ENCODE data around the gene LYSMD4. TPM values are rescaled to one million over a fixed set of nuclear protein-coding genes. Genes with fewer than 3 reads are reported as not detected.
A peak's percentile ranks its signal among the peaks of the same experiment; 100 is the strongest.

The LYSMD4 gene
- polyA plus RNA-seq, 1 donor (not counting 4 experiments of a cell fraction or from before 2014, with no cell fraction given): 7.3 TPM

DNA sequence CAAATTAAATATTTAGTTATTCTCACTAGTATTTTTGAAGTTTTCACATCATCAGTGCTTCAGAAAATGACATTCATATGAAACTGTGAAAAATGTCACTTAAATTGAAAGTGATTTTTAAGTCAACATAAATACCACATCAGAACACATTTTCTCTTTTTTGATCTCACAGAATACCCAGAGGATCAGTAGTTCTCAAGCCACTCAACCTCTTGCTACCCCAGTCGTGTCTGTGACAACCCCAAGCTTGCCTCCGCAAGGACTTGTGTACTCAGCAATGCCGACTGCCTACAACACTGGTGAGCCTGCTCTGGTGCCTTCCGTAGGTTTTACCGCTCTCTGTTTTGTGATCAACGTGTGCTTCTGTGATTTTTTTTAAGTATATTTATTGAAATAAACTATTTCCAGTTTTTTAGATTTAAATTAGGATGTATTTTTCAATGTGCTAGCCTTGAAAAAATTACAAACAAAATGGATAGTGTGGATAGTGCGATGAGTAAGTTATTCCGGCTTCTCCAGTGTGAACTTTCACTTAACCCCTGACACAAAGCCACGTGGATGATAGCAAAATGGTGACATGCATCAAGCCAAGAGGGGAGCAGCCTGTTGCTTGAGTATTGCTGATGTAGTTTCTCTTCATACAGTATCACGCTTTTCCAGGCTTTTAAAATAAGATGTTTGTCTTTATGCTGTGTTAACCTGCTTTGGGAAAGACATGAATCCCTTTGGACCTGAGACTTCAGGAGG, 26.5 kb downstream of the LYSMD4 start:
- Histone ChIP-seq H2AFZ (ENCODE audit: control insufficient read depth, low read length) (no peak overlapping the region), H4K20me1 (ENCODE audit: control insufficient read depth, extremely low read depth, insufficient read depth, low read length) (no peaks in the 10 kb centered on the region), H3K9ac (ENCODE audit: control insufficient read depth, extremely low read depth, insufficient read depth, low read length) (peak overlapping the region; percentile 66), H3K79me2 (ENCODE audit: control insufficient read depth, insufficient read depth, low read length) (no peaks in the 10 kb centered on the region), H3K4me1 (ENCODE audit: control insufficient read depth, extremely low read depth, insufficient read depth, low read length) (peaks cover 37% of the 10 kb centered on the region), H3K27me3 (ENCODE audit: control insufficient read depth, extremely low read depth, insufficient read depth, low read length) (no peaks in the 10 kb centered on the region), H3K9me1 (ENCODE audit: control insufficient read depth, extremely low read depth, insufficient read depth, low read length) (no peaks in the 10 kb centered on the region), H3K4me2 (ENCODE audit: control insufficient read depth, extremely low read depth, insufficient read depth, low read depth, low read length) (peak overlapping the region; percentile 78), H3K9me3 (ENCODE audit: control insufficient read depth, low read depth, low read length) (no peaks in the 10 kb centered on the region), H3K4me3 (ENCODE audit: control insufficient read depth in 2 of 3, extremely low read depth in 1 of 3, insufficient read depth in 2 of 3, low read depth in 1 of 3, low read length in 3 of 3) (peak overlapping the region in 1 of 3 experiments; percentile 46), H3K27ac (ENCODE audit: control insufficient read depth, insufficient read depth, low read length) (peak overlapping the region; percentile 72), H3K36me3 (ENCODE audit: control insufficient read depth in 2 of 2, extremely low read depth in 1 of 2, insufficient read depth in 2 of 2, low read length in 2 of 2) (peaks cover 9 to 13% of the 10 kb centered on the region in 2 experiments)
- TF ChIP-seq, protein P1, sequence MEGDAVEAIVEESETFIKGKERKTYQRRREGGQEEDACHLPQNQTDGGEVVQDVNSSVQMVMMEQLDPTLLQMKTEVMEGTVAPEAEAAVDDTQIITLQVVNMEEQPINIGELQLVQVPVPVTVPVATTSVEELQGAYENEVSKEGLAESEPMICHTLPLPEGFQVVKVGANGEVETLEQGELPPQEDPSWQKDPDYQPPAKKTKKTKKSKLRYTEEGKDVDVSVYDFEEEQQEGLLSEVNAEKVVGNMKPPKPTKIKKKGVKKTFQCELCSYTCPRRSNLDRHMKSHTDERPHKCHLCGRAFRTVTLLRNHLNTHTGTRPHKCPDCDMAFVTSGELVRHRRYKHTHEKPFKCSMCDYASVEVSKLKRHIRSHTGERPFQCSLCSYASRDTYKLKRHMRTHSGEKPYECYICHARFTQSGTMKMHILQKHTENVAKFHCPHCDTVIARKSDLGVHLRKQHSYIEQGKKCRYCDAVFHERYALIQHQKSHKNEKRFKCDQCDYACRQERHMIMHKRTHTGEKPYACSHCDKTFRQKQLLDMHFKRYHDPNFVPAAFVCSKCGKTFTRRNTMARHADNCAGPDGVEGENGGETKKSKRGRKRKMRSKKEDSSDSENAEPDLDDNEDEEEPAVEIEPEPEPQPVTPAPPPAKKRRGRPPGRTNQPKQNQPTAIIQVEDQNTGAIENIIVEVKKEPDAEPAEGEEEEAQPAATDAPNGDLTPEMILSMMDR (optimal IDR thresholded peaks at IDR 0.05 in 1 of 3, IDR thresholded peaks at IDR 0.05 in 1 of 3, conservative IDR thresholded peaks at IDR 0.05 in 1 of 3; ENCODE audit: extremely low read depth in 1 of 3, insufficient read depth in 2 of 3, low read length in 3 of 3): no peak
- no peak for TF ChIP-seq EZH2 (IDR thresholded peaks at IDR 0.05; ENCODE audit: low read length)
- FAIRE-seq (no peak), DNase-seq (ENCODE audit: low read depth, low spot score) (no peak)
- dilution Hi-C loops (cut with MboI; ENCODE audit: extremely low pct_ligation_motif_present, low sequenced_read_pairs): no loop called here

DNA sequence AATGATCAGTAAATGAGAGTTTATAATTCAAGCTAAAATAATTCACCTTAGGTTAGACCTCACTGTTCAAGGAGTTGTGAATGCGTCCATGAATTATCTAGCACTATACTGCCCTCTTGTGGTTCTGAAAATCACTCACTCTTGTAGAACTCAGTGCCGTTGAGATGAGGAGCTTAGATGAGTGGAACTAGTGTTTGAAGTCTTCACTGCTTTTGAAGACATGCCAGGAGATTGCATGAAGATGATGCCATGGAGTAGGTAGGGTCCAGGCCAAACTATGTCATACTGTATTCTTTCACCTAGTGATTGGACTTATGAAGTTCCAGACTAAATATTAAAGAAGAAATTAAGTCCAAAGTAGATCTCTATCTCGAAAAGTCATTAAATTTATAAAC, 28.8 kb downstream of the LYSMD4 start:
- Histone ChIP-seq H3K9ac (ENCODE audit: control insufficient read depth, extremely low read depth, insufficient read depth, low read length) (no peak overlapping the region), H3K27me3 (ENCODE audit: control insufficient read depth, extremely low read depth, insufficient read depth, low read length) (no peaks in the 10 kb centered on the region), H3K4me1 (ENCODE audit: control insufficient read depth, extremely low read depth, insufficient read depth, low read length) (peaks cover 37% of the 10 kb centered on the region), H4K20me1 (ENCODE audit: control insufficient read depth, extremely low read depth, insufficient read depth, low read length) (no peaks in the 10 kb centered on the region), H3K36me3 (ENCODE audit: control insufficient read depth in 2 of 2, extremely low read depth in 1 of 2, insufficient read depth in 2 of 2, low read length in 2 of 2) (no peaks in the 10 kb centered on the region), H3K9me3 (ENCODE audit: control insufficient read depth, low read depth, low read length) (no peaks in the 10 kb centered on the region), H3K4me2 (ENCODE audit: control insufficient read depth, extremely low read depth, insufficient read depth, low read depth, low read length) (peak overlapping the region; percentile 77), H3K79me2 (ENCODE audit: control insufficient read depth, insufficient read depth, low read length) (no peaks in the 10 kb centered on the region), H2AFZ (ENCODE audit: control insufficient read depth, low read length) (no peak overlapping the region), H3K9me1 (ENCODE audit: control insufficient read depth, extremely low read depth, insufficient read depth, low read length) (no peaks in the 10 kb centered on the region), H3K4me3 (ENCODE audit: control insufficient read depth in 2 of 3, extremely low read depth in 1 of 3, insufficient read depth in 2 of 3, low read depth in 1 of 3, low read length in 3 of 3) (no peak overlapping the region), H3K27ac (ENCODE audit: control insufficient read depth, insufficient read depth, low read length) (peak overlapping the region; percentile 82)
- no peak for TF ChIP-seq EZH2 (IDR thresholded peaks at IDR 0.05; ENCODE audit: low read length)
- TF ChIP-seq, protein P1 (optimal IDR thresholded peaks at IDR 0.05 in 1 of 3, IDR thresholded peaks at IDR 0.05 in 1 of 3, conservative IDR thresholded peaks at IDR 0.05 in 1 of 3; ENCODE audit: extremely low read depth in 1 of 3, insufficient read depth in 2 of 3, low read length in 3 of 3): peak; percentile 56 to 73 (median 57)
- FAIRE-seq (peak; percentile 77), DNase-seq (ENCODE audit: low read depth, low spot score) (peak; percentile 60)
- dilution Hi-C loops (cut with MboI; ENCODE audit: extremely low pct_ligation_motif_present, low sequenced_read_pairs): no loop called here

Measured in keratinocyte (primary cell).